Thoracic aorta (tissue), 2 donors: ENCODE results near the gene RAC2. TPM values are rescaled to one million over a fixed set of nuclear protein-coding genes. Genes with fewer than 3 reads are reported as not detected.

ENCODE experiments used
- ATAC-seq: fragments of 150-250 bp; one replicate; pipeline ENCODE4 v1.8.0; 2017; ENCODE audit warnings: low read depth; ENCODE audit not compliant: insufficient number of reproducible peaks, low FRiP score
- DNase-seq: peaks from one replicate; pipeline ENCODE4 v3.0.0-alpha.2; 2020; ENCODE audit warnings: low spot score
- H3K27ac ChIP-seq, 2 donors: fragments of 200-600 bp; sonication (generic); 1 replicate in 1 of 2; 2 replicates in 1 of 2; pipeline ENCODE4 v1.5.1; 2016; ENCODE audit warnings: mild to moderate bottlenecking in 2 of 2, moderate library complexity in 2 of 2
- H3K27me3 ChIP-seq: fragments of 200-600 bp; sonication (generic); replicated peaks from 2 replicates; pipeline ENCODE4 v1.6.0; 2016; ENCODE audit warnings: mild to moderate bottlenecking; ENCODE audit not compliant: insufficient read depth
- H3K36me3 ChIP-seq: fragments of 200-600 bp; sonication (generic); one replicate; pipeline ENCODE4 v1.5.1; 2016
- H3K4me1 ChIP-seq, 2 donors: fragments of 200-600 bp; sonication (generic); 1 replicate in 1 of 2; 2 replicates in 1 of 2; pipeline versions ENCODE4 v1.5.1 to v1.6.0; 2016; ENCODE audit warnings: low read depth in 2 of 2, mild to moderate bottlenecking in 1 of 2; ENCODE audit not compliant: control insufficient read depth in 1 of 2
- H3K4me3 ChIP-seq: fragments of 200-600 bp; sonication (generic); 2 replicates; pipeline ENCODE4 v1.5.1; 2016; ENCODE audit warnings: mild to moderate bottlenecking
- H3K9me3 ChIP-seq: fragments of 200-600 bp; sonication (generic); 2 replicates; pipeline ENCODE4 v1.5.1; 2016
- total RNA-seq, 2 donors: library from RNA; depleted of rRNA; stranded (reverse); fragments of >200 nt; gene quantifications; one replicate each; pipeline versions ENCODE4 v1.1.0 to v1.2.3, GENCODE V29; 2016
- TF ChIP-seq, protein P1 (sequence below): fragments of 200-600 bp; sonication (generic); IDR thresholded peaks from one replicate; pipeline ENCODE4 v1.5.1; 2019; ENCODE audit warnings: antibody characterized with exemption

The RAC2 gene
- total RNA-seq, 2 donors from 2014 or later: 10.7 to 16.2 TPM

DNA sequence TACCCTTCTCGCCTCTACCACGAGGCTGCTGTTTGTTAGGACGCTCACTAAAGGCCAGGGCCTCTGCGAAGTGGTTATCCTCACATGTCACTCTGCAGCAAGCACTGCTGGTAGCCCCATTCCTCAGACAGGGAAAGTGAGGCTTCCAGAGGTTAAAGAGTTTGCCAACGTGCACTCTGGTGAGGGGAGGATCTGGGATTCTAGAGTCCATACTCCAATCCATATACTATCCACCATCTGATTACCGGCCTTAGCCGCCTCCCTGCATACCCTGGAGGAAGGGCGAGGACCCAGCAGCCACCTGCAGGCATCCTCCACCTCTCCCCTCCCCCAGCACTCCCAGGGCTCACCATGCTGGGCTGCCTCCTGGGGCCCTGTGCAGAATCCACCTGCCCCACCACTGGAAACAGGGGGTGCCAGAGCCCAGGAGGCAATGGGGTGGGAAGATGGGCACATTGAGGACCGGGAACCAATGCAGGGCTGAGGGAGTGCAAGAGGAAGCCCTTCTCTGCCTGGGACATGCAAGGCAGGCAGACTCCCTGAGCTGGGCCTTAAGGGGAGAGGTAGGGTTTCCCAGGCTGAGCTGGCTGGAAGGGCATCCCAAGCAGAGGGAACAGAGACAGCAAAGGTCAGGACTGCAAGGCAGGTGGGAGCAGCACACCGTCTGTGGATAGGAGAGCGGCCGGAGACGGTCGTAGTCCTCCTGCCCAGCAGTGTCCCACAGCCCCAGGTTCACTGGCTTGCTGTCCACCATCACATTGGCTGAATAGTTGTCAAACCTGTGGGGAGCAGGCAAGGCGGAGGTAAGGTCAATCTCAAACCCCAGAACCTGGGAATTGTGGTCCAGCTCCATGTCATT, 11.7 kb downstream of the RAC2 start:
- H3K4me1 ChIP-seq: peaks cover 2 to 4% of the 10 kb centered on the region in 2 donors
- no peaks in the 10 kb centered on the region for H3K27me3 ChIP-seq
- no peak for DNase-seq

DNA sequence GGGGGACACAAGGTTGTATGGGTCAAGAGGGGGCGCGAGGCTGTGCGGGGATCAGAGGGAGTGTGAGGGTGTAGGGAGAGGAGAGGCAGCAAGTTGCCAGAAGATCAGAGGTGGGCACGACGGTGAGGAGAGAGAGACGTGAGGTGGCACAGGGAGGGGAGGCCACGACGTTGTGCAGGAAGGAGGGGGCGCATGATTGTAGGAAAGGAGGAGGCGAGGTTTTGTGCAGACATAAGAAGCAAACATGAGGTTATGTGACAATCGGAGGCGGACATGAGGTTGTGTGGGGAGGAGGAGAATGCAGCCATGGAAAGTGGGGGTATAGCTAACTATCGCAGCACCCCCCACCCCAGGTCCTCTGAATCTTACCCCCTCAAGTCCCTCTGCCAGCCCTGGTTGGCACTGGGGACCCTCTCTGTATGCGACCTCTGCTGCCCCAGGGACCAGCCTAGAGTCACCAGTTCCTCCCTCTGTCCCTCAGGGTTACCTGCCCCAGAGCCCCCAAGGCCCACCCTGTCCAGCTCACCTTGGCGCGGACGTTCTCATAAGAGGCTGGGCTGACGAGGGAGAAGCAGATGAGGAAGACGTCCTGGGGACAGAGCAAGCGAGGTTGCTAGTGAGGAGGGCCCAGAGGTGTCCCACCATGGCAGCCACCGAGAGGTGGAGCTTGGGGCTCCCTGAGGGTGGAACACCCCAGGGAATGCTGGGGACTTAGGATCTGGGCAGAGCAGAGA, 12.5 kb downstream of the RAC2 start:
- TF ChIP-seq, protein P1, sequence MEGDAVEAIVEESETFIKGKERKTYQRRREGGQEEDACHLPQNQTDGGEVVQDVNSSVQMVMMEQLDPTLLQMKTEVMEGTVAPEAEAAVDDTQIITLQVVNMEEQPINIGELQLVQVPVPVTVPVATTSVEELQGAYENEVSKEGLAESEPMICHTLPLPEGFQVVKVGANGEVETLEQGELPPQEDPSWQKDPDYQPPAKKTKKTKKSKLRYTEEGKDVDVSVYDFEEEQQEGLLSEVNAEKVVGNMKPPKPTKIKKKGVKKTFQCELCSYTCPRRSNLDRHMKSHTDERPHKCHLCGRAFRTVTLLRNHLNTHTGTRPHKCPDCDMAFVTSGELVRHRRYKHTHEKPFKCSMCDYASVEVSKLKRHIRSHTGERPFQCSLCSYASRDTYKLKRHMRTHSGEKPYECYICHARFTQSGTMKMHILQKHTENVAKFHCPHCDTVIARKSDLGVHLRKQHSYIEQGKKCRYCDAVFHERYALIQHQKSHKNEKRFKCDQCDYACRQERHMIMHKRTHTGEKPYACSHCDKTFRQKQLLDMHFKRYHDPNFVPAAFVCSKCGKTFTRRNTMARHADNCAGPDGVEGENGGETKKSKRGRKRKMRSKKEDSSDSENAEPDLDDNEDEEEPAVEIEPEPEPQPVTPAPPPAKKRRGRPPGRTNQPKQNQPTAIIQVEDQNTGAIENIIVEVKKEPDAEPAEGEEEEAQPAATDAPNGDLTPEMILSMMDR: no peak
- H3K36me3 ChIP-seq: no peaks in the 10 kb centered on the region
- no peaks in the 10 kb centered on the region for H3K9me3 ChIP-seq
- H3K27me3 ChIP-seq: no peaks in the 10 kb centered on the region
- ATAC-seq: no peak
- H3K4me3 ChIP-seq: no peak overlapping the region
- H3K4me1 ChIP-seq: peaks cover 2 to 4% of the 10 kb centered on the region in 2 donors
- H3K27ac ChIP-seq: no peak overlapping the region
- DNase-seq: no peak

More for the DNA sequence above, 11.7 kb downstream of the RAC2 start:
- no peak overlapping the region for H3K4me3 ChIP-seq
- ATAC-seq: no peak
- no peak overlapping the region for H3K27ac ChIP-seq
- no peaks in the 10 kb centered on the region for H3K9me3 ChIP-seq
- H3K36me3 ChIP-seq: no peaks in the 10 kb centered on the region
- TF ChIP-seq, protein P1: no peak

DNA sequence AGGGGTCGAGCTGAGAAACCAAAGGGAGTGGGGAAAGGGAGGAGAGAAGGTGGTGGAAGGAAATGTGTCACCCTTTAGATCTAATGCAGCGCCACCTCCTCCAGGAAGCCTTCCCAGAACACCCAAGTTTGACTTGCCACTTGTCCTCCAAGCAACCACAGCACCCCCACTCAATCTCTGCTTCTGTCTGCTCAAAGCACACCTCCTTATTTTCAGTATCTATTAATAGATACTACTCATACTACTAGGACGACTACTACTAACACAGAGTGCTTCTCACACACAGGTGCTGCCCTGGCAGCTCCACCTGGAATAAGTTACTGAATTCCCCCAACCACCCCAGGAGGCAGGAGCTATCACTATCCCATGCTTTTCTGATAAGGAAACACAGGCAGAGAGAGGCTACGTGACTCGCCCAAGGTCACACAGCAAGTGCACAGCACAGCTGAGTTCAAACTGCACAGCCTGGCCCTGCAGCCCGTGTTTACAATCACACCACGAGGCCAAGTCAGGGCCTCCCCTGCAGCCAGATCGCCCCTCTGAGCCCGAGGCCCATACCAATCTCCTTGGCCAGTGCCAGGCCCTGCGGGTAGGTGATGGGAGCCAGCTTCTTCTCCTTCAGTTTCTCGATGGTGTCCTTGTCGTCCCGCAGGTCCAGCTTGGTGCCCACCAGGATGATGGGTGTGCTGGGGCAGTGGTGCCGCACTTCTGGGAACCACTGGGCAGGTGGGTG, 13.2 kb downstream of the RAC2 start:
- no peaks in the 10 kb centered on the region for H3K27me3 ChIP-seq

DNA sequence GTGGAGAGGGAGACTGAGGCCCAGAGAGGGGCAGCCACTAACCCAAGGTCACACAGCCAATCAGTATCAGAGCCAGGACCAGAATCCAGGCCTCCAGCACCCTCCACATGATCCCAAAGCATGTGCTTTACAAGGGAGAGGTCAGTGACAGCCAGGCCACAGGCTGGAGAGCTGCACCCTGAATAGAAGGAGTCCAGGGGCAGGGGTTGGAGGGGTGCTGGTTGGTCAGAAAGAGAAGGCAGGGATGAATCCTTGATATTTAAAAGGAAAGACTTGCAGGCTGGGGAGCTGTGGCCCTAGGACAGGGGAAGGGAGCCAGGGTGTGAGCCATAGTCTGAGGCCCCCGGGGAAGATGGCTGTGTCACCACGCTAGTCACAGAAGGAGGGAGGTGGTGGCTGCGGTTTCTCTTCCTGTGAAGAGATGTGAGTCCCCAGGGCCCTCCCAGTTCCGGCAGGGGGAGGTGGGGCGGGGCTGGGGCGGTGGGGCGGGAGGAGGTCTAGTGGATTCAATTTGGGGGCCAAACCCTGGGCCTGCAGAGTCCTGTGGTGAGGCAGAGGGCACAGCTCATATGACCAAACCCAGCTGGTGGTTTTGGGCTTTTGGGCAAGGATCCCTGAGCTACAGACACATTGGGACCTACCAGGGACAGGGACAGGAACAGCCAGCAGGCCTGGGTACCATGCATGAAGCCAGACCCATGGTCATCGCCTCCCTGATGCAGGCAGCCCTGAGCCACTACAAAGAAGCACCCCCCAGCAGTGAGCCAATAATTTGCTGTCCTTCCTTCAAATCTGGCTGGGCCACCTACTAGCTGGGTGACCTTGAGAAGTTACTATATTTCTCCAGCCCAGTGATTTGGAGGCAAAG, 14.0 kb downstream of the RAC2 start:
- H3K27ac ChIP-seq: no peak overlapping the region
- no peak for DNase-seq
- ATAC-seq: no peak
- TF ChIP-seq, protein P1: no peak
- H3K27me3 ChIP-seq: no peaks in the 10 kb centered on the region
- no peaks in the 10 kb centered on the region for H3K9me3 ChIP-seq
- H3K4me3 ChIP-seq: no peak overlapping the region
- peaks cover 2 to 4% of the 10 kb centered on the region in 2 donors for H3K4me1 ChIP-seq
- H3K36me3 ChIP-seq: no peaks in the 10 kb centered on the region

More for the DNA sequence above, 13.2 kb downstream of the RAC2 start:
- Histone ChIP-seq H3K36me3 (no peaks in the 10 kb centered on the region), H3K4me3 (no peak overlapping the region), H3K4me1 (peaks cover 2 to 4% of the 10 kb centered on the region in 2 donors), H3K27ac (no peak overlapping the region), H3K9me3 (no peaks in the 10 kb centered on the region)
- ATAC-seq (no peak), DNase-seq (no peak)
- TF ChIP-seq, protein P1: no peak
